Mesodermal cell (in vitro differentiated cells): ENCODE results near the gene AP3B1.

ENCODE experiments used
- H3K27ac ChIP-seq: 2 replicates; pipeline ENCODE4 v1.7.0; 2013; ENCODE audit warnings: mild to moderate bottlenecking, low read depth, low read length, moderate library complexity; ENCODE audit not compliant: severe bottlenecking
- H3K36me3 ChIP-seq: 2 replicates; pipeline ENCODE4 v1.7.1; 2013; ENCODE audit warnings: mild to moderate bottlenecking, low read length, moderate library complexity; ENCODE audit not compliant: control insufficient read depth, insufficient read depth
- H3K4me1 ChIP-seq: one replicate; pipeline ENCODE4 v1.7.1; 2013; ENCODE audit warnings: mild to moderate bottlenecking, low read length; ENCODE audit not compliant: insufficient read depth, control insufficient read depth, poor library complexity, severe bottlenecking
- H3K4me3 ChIP-seq: 2 replicates; pipeline ENCODE4 v1.7.0; 2013; ENCODE audit warnings: low read length, control low read depth, mild to moderate bottlenecking; ENCODE audit not compliant: insufficient read depth, poor library complexity, severe bottlenecking; ENCODE audit errors: extremely low read depth
- H3K9me3 ChIP-seq: 2 replicates; pipeline ENCODE4 v1.7.1; 2013; ENCODE audit warnings: mild to moderate bottlenecking, low read length, moderate library complexity; ENCODE audit not compliant: control insufficient read depth
- WGBS, 2 experiments: methylation state at CpG; one replicate each; pipeline ENCODE4 v1.1.5; 2013; ENCODE audit warnings: missing lambda C conversion rate in 2 of 2; ENCODE audit not compliant: insufficient coverage in 2 of 2; 5-methylcytosine and 5-hydroxymethylcytosine counted together

AP3B1 gene

DNA sequence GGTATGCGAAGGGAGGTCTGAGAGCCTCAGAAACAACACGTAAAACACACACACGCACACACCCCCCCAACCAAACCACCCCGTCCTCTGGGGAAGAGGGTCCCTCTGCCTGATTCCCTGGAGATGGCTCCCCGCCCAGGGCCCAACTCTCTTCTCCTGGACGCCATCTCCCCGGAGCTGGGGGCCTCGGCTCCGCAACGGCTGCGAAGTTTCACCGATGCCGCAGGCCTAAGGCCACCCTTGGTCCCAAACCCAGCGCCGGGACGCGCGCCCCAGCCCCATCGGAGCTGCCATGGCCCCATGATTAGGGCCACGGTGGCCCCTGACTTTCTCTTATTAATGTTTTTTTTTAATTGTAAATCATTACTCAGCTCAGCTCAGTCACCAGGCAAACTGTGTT is 337.0 kb downstream of the AP3B1 start:
- 20 to 21% methylated on average over 14 to 17 of the region's 20 CpGs for WGBS, 2 experiments
- no peaks in the 10 kb centered on the region for H3K36me3 ChIP-seq
- H3K27ac ChIP-seq, result no peak overlapping the region
- no peak overlapping the region for H3K4me3 ChIP-seq
- H3K4me1 ChIP-seq, result no peaks in the 10 kb centered on the region
- no peaks in the 10 kb centered on the region for H3K9me3 ChIP-seq

- no peak overlapping the region for H3K27ac ChIP-seq
- 73 to 76% methylated on average over 9 to 10 of the region's 13 CpGs for WGBS, 2 experiments
- H3K4me1 ChIP-seq, result no peaks in the 10 kb centered on the region
- H3K4me3 ChIP-seq, result no peak overlapping the region
- H3K9me3 ChIP-seq, result no peaks in the 10 kb centered on the region
- no peaks in the 10 kb centered on the region for H3K36me3 ChIP-seq
Observed at GRCh38 chr5:77957081-77957480, 337.4 kb downstream of the AP3B1 start.

- no peak overlapping the region for H3K27ac ChIP-seq
- H3K9me3 ChIP-seq, result no peaks in the 10 kb centered on the region
- no peaks in the 10 kb centered on the region for H3K36me3 ChIP-seq
- WGBS, 2 experiments, result no CpG with 5 or more reads among the region's 1 CpG
- H3K4me1 ChIP-seq, result no peaks in the 10 kb centered on the region
- no peak overlapping the region for H3K4me3 ChIP-seq
Observed at GRCh38 chr5:77955577-77955976, 338.9 kb downstream of the AP3B1 start.

- Histone ChIP-seq H3K4me1 (no peaks in the 10 kb centered on the region), H3K27ac (no peak overlapping the region), H3K9me3 (no peaks in the 10 kb centered on the region), H3K4me3 (no peak overlapping the region), H3K36me3 (no peaks in the 10 kb centered on the region)
- WGBS, 2 experiments, result 80% methylated on average over 1 of the region's 2 CpGs; no CpG with 5 or more reads in 1 of the 2 experiments
Observed at GRCh38 chr5:77953374-77953773, 341.1 kb downstream of the AP3B1 start.

- WGBS, 2 experiments, result 82 to 83% methylated on average over 1 to 3 of the region's 3 CpGs
Observed at GRCh38 chr5:77952636-77953212, 341.8 kb downstream of the AP3B1 start.

More at GRCh38 chr5:77952636-77953212, 341.8 kb downstream of the AP3B1 start:
- H3K4me1 ChIP-seq, result no peaks in the 10 kb centered on the region
- H3K4me3 ChIP-seq, result no peak overlapping the region
- H3K27ac ChIP-seq, result no peak overlapping the region
- H3K36me3 ChIP-seq, result no peaks in the 10 kb centered on the region
- no peaks in the 10 kb centered on the region for H3K9me3 ChIP-seq
